Eye (tissue), 1 donor: ENCODE data around the gene BMP15.

Experiments used
- DNase-seq: peaks from one replicate; pipeline ENCODE4 v3.0.0-alpha.2; 2015

Gene BMP15

DNA sequence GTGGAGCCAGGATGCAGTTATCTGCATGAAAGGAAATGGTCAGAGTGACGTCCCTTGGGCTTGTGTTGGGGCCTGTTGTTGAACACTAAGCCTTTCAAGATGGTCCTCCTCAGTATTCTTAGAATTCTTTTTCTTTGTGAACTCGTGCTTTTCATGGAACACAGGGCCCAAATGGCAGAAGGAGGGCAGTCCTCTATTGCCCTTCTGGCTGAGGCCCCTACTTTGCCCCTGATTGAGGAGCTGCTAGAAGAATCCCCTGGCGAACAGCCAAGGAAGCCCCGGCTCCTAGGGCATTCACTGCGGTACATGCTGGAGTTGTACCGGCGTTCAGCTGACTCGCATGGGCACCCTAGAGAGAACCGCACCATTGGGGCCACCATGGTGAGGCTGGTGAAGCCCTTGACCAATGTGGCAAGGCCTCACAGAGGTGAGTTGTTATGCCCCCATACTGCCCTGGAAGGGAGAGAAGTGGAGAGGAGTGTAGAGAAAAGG is at the start of gene BMP15:
BMP15 (plus strand) TSS at position 51 of the 492 bp plus-strand sequence; CDS start at position 100, 49 bp downstream.
- no peak for DNase-seq

DNA sequence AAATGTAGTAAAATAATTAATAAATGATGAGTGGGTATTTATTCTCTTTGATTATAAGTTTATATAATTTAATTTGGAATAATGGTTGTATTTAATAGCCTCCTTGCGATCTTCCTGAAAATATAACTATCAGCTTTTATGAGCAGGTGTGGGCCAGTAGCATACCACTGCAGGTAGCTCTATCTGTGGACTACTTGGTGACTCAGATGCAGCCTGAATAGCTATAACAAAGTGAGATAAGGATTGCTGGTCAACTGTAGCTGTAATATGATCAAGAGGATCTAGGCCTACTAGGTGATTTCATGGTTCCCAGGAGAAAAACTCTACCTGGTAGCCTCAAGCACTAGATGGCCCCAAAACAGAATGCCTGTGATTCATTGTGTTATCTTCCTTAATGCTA is 47.1 kb upstream of the BMP15 start:
- no peak for DNase-seq

DNA sequence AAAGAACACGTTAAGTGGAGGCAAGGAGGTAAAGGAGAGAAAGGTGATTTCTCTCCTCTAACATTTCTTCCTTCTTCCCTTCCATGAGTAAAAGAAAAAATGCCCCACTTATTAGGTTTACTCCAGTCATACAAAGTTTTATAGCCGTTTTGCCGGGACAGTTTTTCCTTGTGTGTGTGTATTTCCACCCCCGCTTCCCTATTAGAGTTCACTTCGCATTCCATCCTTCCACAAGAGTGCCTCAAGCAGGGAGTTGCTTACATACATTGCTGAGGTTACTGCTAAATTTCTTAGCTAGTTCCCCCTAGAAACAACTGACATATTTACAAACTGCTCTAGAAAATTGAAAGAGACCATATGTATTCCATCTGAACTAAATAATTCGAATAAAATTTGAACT is 45.2 kb upstream of the BMP15 start:
- peak; percentile 9 for DNase-seq

DNA sequence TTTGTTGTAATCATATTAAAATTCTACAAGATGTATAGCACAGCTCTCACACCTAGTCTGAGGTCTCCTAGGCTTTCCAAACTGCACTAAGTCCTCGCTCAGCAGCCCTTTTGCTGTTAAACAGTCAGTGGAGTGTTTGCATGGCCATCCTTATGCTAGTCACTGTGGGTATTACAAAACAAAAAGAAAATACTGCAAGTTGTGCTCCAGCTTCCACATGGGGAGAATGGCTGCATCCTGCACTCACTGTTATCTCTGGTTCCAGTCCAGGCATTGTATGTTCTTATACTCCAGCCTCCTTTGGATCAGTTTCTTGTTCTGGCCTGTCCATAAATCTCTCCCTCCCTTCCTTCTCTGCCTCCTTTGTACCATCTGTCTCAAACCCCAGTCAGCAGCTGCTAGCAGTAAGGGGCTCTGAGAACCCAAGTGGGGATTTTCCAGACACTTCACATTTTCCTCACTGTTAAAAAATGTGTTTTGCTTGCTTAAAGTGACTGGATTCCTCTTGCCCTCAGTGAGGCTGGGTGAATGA is 38.5 kb upstream of the BMP15 start:
- no peak for DNase-seq

DNA sequence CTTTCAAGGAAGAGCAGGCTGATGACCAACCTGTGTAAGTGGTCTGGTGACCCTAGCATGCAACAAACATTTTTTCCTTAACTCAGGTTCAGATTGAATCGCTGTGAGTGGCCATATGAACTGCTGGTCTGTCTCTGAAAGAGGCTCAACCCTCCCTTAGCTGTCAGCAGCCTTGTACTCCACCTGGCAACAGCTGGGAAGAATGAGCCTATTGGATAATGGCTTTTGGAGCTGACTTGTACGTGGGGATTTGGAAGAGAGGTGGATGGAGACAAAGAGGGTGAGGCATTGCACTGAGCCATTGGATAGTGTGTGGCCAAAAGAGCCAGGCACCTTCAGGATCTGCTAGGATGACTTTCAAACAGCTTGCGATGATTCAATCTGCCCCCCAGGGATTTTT is 35.7 kb upstream of the BMP15 start:
- DNase-seq = no peak

DNA sequence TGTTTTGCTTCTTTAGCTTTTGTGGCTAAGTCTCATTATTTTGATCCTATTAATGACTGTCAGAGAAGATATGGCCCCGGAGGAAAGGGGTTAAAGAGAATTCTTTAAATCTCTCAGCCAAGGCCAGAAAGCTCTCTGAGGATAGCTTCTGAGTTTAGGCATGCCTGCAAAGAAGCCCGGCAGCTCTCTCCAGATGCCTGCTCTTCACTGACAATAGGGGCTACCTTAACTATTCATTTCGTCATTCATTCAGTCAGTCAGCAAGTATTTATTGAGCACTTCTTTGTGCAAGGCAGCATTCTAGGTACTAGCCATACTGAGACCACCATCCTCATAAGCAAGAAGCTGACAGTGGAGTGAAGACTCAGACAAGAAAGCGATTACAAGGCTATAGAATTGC is 34.0 kb upstream of the BMP15 start:
- DNase-seq = peak; percentile 1

DNA sequence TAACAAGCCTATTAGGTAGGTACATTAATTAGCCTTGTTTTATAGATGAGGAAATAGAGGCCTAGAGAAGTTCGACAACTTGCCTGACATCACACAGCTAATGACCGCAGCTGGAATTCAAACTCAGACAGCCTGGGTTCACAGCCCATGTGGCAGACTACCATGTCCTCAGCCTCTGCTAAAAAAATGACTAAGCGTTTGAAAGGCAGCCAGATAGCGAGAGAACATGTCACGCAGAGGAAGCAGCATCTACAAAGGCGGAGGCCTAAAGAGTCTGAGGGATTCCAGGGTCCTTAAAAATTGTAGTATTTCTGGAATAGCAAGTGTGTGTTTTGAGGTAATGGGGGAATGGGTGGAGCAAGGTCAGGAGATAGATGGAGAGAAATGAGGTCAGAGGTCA is 33.2 kb upstream of the BMP15 start:
- DNase-seq = no peak

DNA sequence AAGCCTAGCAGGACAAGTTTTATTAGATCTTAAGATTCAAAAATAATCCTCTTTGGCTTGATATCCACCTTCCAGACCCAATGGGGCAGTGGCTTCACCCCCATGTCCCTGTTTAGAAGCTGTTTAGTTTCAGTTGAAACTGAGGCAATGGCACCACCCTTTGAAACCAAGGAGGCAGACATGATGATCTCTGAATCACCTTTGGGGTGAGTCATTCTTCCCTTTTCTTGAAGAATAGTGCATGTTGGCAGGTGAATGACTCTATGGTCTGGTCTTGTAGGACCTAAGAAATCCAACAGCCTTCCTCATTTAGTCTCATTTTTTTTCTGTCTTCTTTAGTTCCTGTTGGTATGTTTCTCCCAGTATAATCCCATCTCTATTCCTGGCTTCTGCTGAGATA is 29.5 kb upstream of the BMP15 start:
- DNase-seq = no peak

DNA sequence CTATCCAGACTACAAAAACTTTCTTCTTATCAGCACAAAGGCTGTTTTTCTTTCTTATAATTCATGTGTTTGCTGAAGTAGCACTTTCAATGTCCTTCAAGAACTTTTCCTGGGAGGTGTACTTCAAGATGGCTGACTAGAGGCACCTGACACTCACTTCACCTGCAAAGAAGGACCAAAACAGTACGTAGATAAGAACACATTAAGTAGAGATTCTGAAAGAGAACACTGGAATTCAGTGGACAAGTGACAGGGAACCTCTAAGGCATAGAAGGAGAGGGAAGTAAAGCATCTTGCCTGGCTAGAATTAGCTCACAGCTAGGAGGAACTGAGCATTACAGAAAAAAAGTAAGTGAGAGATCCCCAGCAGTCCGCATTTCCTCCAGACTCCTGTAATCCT is 21.7 kb upstream of the BMP15 start:
- DNase-seq = no peak

DNA sequence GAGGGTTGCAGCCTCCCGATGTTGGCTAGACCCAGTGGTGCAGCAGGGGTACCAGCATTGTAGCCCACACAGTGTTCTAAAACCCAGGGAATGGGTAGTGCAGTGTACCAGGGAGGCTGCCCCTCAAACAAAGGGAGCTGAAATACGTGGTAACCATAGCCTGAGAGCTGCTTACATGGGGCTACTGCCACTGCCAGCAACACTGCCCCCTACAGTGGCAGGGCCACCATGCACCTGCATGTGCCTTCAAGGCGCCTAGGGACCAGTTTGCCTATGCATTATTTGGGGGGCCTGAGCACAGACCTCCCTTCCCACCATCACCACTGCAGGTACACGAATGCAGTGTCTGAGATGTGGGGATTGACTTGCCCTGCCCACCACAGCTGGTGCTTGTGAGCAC is 21.0 kb upstream of the BMP15 start:
- no peak for DNase-seq

DNA sequence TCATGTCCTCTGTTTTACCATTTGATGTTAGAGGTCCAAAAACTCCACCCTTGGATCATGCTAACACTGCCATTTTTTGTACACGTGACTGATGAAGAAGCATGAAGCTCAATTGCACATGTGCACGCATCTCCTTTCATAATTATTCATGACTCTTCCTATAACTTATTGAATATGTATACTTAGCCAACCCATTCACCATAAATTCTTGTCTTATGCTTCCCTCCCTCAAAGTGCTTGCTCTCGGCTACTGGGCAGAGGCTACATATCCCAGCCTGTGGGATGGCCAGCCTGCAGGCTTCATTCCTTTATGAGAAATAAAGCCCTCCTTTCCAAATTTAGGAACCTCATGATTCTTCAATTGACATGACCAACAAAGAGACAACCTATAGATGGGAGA is 17.5 kb upstream of the BMP15 start:
- DNase-seq = no peak

DNA sequence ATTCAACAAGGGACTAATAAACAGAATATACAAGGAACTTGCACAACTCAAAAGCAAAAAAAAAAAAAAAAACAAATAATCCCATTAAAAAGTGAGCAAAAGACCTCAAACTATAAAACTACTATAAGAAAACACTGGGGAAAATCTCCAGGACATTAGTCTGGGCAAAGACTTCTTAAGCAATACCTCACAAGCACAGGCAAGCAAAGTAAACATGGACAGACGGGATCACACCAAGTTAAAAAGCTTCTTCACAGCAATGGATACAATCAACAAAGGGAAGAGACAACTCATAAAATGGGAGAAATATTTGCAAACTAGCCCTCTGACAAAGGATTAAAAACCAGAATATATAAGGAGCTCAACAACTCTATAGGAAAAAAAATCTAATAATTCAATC is 17.1 kb upstream of the BMP15 start:
- no peak for DNase-seq

DNA sequence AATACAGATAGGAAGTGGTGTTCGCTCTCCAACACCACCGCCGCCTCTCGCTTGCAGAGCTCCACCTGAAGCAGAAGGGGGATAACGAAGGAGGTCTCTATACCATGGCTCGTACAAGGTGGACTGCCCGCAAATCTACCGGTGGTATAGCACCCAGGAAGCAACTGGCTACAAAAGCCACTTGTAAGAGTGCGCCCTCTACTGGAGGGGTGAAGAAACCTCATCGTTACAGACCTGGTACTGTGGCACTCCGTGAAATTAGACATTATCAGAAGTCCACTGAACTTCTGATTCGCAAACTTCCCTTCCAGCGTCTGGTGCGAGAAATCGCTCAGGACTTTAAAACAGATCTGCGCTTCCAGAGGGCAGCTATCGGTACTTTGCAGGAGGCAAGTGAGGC is 5.2 kb upstream of the BMP15 start:
- no peak for DNase-seq

DNA sequence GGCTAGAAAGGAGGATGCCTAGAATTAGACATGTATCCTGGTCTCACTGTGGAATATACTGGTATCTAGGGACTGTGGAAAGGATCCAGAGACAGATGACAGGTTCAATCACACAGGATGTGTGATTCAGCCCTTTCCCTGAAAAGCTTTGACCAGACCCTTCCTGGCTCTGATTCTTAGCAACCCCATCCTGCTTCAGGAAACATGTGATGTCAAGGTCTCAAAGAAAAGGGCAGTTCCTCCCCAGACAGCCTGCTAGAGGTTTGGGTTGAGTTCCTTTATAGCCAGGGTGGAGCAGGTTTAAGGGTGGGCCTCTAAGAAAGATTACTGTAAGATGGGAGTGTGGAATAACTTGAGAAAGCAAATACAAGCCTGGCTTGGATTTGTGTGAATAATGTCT is 3.0 kb downstream of the BMP15 start:
- DNase-seq = no peak

DNA sequence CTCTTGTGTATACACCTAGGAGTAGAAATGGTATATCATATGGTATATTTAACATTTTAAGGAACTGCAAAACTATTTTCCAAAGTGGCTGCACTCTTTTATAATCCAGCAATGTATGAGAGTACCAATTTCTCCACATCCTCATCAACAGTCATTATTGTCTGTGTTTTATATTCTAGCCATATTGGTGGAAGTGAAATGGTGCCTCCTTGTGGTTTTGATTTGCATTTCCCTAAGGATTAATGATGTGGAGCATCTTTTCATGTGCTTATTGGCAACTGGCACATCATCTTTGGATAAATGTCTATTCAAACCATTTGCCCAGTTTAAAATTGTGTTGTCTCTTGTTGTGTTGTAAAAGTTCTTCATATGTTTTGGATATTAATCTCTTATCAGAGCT is 9.6 kb downstream of the BMP15 start:
- DNase-seq = peak; percentile 21

DNA sequence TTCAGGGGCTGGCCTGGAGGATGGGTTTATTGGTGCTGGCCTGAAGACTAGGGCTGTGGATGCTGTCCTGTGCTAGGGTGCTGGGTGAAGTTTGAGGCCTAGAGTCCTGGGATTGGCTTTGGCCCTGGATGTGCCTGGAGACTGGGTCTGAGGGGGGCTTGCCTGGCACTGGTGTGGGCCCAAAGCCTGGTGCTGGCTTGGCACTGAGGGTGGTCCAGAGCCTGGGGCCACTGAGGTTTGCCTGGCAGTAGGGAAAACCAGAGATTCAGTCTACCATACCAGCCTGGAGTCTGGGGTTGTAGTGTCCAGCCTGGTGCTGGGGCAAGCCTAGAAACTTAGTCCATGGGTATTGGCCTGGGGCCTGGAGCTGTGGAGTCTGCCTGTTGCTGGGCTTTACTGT is 16.6 kb downstream of the BMP15 start:
- DNase-seq = no peak

DNA sequence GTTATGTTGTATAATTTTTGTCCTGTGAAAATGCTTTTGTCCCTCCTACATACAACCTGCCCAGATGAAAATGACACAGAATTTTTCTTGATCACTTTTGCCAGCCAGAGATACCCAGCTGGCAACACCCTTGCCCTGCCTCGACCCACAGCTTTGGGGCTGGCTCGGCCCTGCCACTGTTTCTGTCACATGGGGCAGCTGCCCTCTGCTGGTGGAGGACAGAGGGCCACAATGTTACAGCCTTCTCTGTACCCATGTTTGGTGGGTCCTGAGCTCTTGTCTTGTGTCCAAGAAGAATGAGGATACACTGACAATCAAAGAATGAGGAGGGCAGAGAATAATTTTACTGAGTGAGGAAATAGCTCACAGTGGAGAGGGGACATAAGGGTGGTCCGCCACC is 31.1 kb downstream of the BMP15 start:
- DNase-seq = no peak

DNA sequence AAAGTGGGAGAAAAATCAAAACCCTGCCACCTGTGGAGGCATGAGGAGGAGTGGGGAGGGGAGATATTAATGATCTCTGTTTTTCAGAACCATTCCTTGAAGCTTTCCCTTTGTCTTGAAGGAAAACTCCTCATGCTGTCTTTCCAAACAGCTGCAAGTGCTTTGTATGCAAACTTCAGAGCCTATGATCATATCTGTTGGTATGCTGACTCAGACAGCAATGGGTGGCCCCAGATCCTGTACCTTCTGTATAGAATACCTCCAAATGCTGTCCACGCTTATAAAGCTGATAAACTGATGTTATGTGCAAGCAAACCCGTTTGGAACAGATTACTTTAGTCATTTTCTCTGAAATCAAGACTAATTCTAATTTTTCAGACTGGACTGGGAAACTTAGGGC is 31.9 kb downstream of the BMP15 start:
- DNase-seq = no peak

DNA sequence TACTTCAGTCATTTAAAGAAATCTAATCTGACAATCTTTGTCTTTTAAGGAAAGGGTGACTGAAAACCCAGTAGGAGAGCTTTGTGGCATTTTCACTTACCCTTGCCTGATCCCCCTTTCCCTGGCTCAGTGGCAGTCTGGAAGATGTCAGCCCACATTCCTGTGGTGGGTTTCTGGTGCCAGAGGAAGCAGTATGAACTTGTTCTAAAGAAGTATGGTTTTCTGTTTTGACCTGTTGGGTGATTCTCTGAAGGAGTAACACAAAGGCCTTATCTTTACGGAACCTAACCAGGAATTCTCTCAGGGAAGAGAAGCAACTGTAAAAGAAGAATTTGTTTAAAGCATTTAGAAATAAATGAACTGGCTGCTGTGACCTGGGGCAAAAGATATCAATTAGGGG is 41.9 kb downstream of the BMP15 start:
- no peak for DNase-seq

DNA sequence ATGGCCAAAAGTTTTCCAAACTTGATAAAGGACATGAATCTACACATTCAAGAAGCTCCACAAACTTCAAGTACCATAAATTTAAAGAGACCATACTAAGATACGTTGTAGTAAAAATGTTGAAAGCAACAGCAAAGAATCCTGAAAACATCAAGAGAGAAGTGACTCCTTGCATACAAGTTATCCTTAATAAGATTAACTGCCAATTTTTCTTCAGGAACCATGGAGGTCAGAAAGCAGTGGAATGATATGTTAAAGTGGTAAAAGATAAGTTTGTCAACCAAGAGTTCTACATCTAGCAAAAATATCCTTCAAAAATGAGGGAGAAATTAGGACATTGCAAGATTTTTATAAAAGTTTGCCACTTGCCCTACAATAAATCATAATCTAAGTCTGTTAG is 43.3 kb downstream of the BMP15 start:
- no peak for DNase-seq

DNA sequence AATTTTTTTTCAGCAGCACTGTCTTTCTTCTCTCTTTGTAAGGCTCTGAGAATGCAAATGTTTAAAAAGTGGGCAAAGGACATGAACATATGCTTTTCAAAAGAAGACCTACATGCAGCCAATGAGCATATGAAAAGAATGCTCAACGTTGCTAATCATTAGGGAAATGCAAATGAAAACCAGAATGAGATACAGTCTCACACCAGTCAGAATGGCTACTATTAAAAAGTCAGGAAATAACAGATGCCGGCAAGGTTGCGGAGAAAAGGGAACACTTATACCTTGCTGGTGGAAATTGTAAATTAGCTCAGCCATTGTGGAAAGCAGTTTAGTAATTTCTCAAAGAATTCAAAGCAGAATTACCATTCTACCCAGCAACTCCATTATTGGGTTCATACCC is 51.6 kb downstream of the BMP15 start:
- no peak for DNase-seq

DNA sequence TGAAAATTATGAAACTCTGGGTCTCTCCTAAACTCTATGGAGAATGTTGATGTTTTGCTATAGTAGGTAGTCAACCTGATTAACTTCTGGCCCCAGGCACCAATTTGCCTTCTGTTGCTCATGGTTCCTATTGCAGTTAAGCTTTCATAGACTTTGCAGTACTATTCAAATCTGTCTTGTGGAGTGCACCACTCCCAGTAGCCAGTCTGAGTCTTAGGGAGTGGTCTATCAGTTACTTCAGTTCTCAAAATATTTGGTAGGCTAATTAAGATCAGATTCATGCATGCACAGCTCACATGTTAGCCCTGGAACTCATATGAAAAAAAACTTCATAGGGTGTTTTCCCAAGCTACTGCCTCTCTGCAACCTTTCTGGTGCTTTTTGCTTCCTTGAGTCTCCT is 53.3 kb downstream of the BMP15 start:
- no peak for DNase-seq
